ENCODE measurements around the gene DBF4B.
"Not testable (repeated sequence)": the region's sequence is repeated elsewhere in the genome, so short reads cannot be mapped to it uniquely, and the experiment has no call there.

Gene DBF4B

GRCh38 chr17:44749076-44749979, 40.9 kb downstream of the DBF4B start:
- TF ChIP-seq CTCF (IDR thresholded peaks at IDR 0.05; ENCODE audit: insufficient read depth, low read depth, low read length, missing control alignments) = no peak
- no peak overlapping the region for H3K4me3 ChIP-seq (ENCODE audit: low read length)
- no peak for DNase-seq (ENCODE audit: low read depth)

GRCh38 chr17:44749980-44750318, 41.5 kb downstream of the DBF4B start:
- no peak for TF ChIP-seq CTCF (IDR thresholded peaks at IDR 0.05; ENCODE audit: insufficient read depth, low read depth, low read length, missing control alignments)
- no peak overlapping the region for H3K4me3 ChIP-seq (ENCODE audit: low read length)

GRCh38 chr17:44751331-44751730, 42.9 kb downstream of the DBF4B start:
- no peak for TF ChIP-seq CTCF (IDR thresholded peaks at IDR 0.05; ENCODE audit: insufficient read depth, low read depth, low read length, missing control alignments)
- no peak overlapping the region for H3K4me3 ChIP-seq (ENCODE audit: low read length)
- DNase-seq (ENCODE audit: low read depth) = no peak

More at GRCh38 chr17:44749980-44750318, 41.5 kb downstream of the DBF4B start:
- no peak for DNase-seq (ENCODE audit: low read depth)

- no peak for TF ChIP-seq CTCF (IDR thresholded peaks at IDR 0.05; ENCODE audit: insufficient read depth, low read depth, low read length, missing control alignments)
- no peak overlapping the region for H3K4me3 ChIP-seq (ENCODE audit: low read length)
- DNase-seq (ENCODE audit: low read depth) = no peak
Measured at GRCh38 chr17:44751806-44752205, 43.3 kb downstream of the DBF4B start.

- no peak overlapping the region for H3K4me3 ChIP-seq (ENCODE audit: low read length)
- no peak for DNase-seq (ENCODE audit: low read depth)
- TF ChIP-seq CTCF (IDR thresholded peaks at IDR 0.05; ENCODE audit: insufficient read depth, low read depth, low read length, missing control alignments) = no peak
Measured at GRCh38 chr17:44752953-44753861, 44.7 kb downstream of the DBF4B start.

- no peak for DNase-seq (ENCODE audit: low read depth)
- no peak overlapping the region for H3K4me3 ChIP-seq (ENCODE audit: low read length)
- no peak for TF ChIP-seq CTCF (IDR thresholded peaks at IDR 0.05; ENCODE audit: insufficient read depth, low read depth, low read length, missing control alignments)
Measured at GRCh38 chr17:44754276-44754675, 45.8 kb downstream of the DBF4B start.

- not testable (repeated sequence) for H3K4me3 ChIP-seq (ENCODE audit: low read length); DNase-seq (ENCODE audit: low read depth)
Measured at GRCh38 chr17:44755180-44755579, 46.7 kb downstream of the DBF4B start.
